H7 (cell line): Measurements from ENCODE around the gene HDAC4. TPM values are rescaled to one million over a fixed set of nuclear protein-coding genes. Genes with fewer than 3 reads are reported as not detected.

Experiments
- DNase-seq: peaks from one replicate; pipeline ENCODE4 v3.0.0; 2012
- H3K27me3 ChIP-seq: 2 replicates; pipeline ENCODE4 v1.6.0; 2011; ENCODE audit warnings: mild to moderate bottlenecking, low read length; ENCODE audit not compliant: control insufficient read depth, insufficient read depth
- H3K36me3 ChIP-seq: replicated peaks from 2 replicates; pipeline ENCODE4 v1.5.1; 2011; ENCODE audit warnings: low read length; ENCODE audit not compliant: control insufficient read depth, insufficient read depth
- H3K4me3 ChIP-seq: 2 replicates; pipeline ENCODE4 v1.5.1; 2011; ENCODE audit warnings: low read depth, mild to moderate bottlenecking, control low read depth, low read length, moderate library complexity; ENCODE audit not compliant: insufficient read depth
- total RNA-seq: library from RNA; depleted of rRNA; stranded (reverse); fragments of >200 nt; shearing (Covaris generic); gene quantifications from 2 replicates; pipeline ENCODE4 v1.2.3, GENCODE V29; 2014

The HDAC4 gene
- total RNA-seq, 1 experiment from 2014 or later, result 18.1 TPM

- no peak for DNase-seq
- Histone ChIP-seq H3K36me3 (no peaks in the 10 kb centered on the region), H3K4me3 (no peak overlapping the region), H3K27me3 (no peaks in the 10 kb centered on the region)
These were observed 36.0 kb upstream of the HDAC4 start for GRCh38 chr2:239436669-239437335.

- Histone ChIP-seq H3K27me3 (no peaks in the 10 kb centered on the region), H3K4me3 (no peak overlapping the region), H3K36me3 (no peaks in the 10 kb centered on the region)
- no peak for DNase-seq
These were observed 35.3 kb upstream of the HDAC4 start for GRCh38 chr2:239436076-239436475.

GRCh38 chr2:239433777-239434403 lies 33.1 kb upstream of the HDAC4 start:
- no peak overlapping the region for H3K4me3 ChIP-seq
- no peaks in the 10 kb centered on the region for H3K27me3 ChIP-seq
- no peaks in the 10 kb centered on the region for H3K36me3 ChIP-seq
- no peak for DNase-seq

- no peaks in the 10 kb centered on the region for H3K36me3 ChIP-seq
- no peaks in the 10 kb centered on the region for H3K27me3 ChIP-seq
- no peak for DNase-seq
- no peak overlapping the region for H3K4me3 ChIP-seq
These were observed 31.4 kb upstream of the HDAC4 start for GRCh38 chr2:239432174-239432573.

GRCh38 chr2:239431536-239431935 lies 30.7 kb upstream of the HDAC4 start:
- DNase-seq, result no peak
- H3K36me3 ChIP-seq, result no peaks in the 10 kb centered on the region
- H3K27me3 ChIP-seq, result no peaks in the 10 kb centered on the region
- H3K4me3 ChIP-seq, result no peak overlapping the region

- H3K4me3 ChIP-seq, result no peak overlapping the region
- no peaks in the 10 kb centered on the region for H3K27me3 ChIP-seq
- no peaks in the 10 kb centered on the region for H3K36me3 ChIP-seq
- DNase-seq, result no peak
These were observed 28.9 kb upstream of the HDAC4 start for GRCh38 chr2:239429473-239430350.

GRCh38 chr2:239425631-239426030 lies 24.8 kb upstream of the HDAC4 start:
- no peak overlapping the region for H3K4me3 ChIP-seq
- no peaks in the 10 kb centered on the region for H3K27me3 ChIP-seq
- H3K36me3 ChIP-seq, result no peaks in the 10 kb centered on the region
- peak; percentile 58 for DNase-seq

GRCh38 chr2:239424337-239425045 lies 23.7 kb upstream of the HDAC4 start:
- no peak for DNase-seq
- H3K27me3 ChIP-seq, result no peaks in the 10 kb centered on the region
- H3K36me3 ChIP-seq, result no peaks in the 10 kb centered on the region
- no peak overlapping the region for H3K4me3 ChIP-seq

- no peak for DNase-seq
- no peaks in the 10 kb centered on the region for H3K36me3 ChIP-seq
- H3K27me3 ChIP-seq, result no peaks in the 10 kb centered on the region
- H3K4me3 ChIP-seq, result no peak overlapping the region
These were observed 22.7 kb upstream of the HDAC4 start for GRCh38 chr2:239423551-239423950.

- Histone ChIP-seq H3K4me3 (no peak overlapping the region), H3K27me3 (no peaks in the 10 kb centered on the region), H3K36me3 (no peaks in the 10 kb centered on the region)
- no peak for DNase-seq
These were observed 21.0 kb upstream of the HDAC4 start for GRCh38 chr2:239421851-239422250.

- no peaks in the 10 kb centered on the region for H3K27me3 ChIP-seq
- no peaks in the 10 kb centered on the region for H3K36me3 ChIP-seq
- no peak overlapping the region for H3K4me3 ChIP-seq
- DNase-seq, result no peak
These were observed 19.3 kb upstream of the HDAC4 start for GRCh38 chr2:239420082-239420481.

- Histone ChIP-seq H3K4me3 (no peak overlapping the region), H3K36me3 (no peaks in the 10 kb centered on the region), H3K27me3 (no peaks in the 10 kb centered on the region)
- no peak for DNase-seq
These were observed 18.1 kb upstream of the HDAC4 start for GRCh38 chr2:239418918-239419317.

- Histone ChIP-seq H3K36me3 (no peaks in the 10 kb centered on the region), H3K27me3 (no peaks in the 10 kb centered on the region), H3K4me3 (no peak overlapping the region)
- DNase-seq, result no peak
These were observed 12.2 kb upstream of the HDAC4 start for GRCh38 chr2:239412905-239413603.
